AG09309 (cell line): ENCODE results near the gene ARHGAP18.

Experiments
- DNase-seq: peaks from one replicate; pipeline ENCODE4 v3.0.0-alpha.2; 2010; ENCODE audit warnings: low read depth
- H3K4me3 ChIP-seq: 2 replicates; pipeline ENCODE4 v1.5.1; 2011; ENCODE audit warnings: mild to moderate bottlenecking, low read depth, low read length, moderate library complexity; ENCODE audit not compliant: control insufficient read depth
- CTCF ChIP-seq: IDR thresholded peaks from 2 replicates; pipeline ENCODE4 v1.5.1; 2011; ENCODE audit warnings: mild to moderate bottlenecking, low read depth, low read length, inconsistent platforms; ENCODE audit not compliant: insufficient read depth, control insufficient read depth; ENCODE audit errors: missing control alignments

The ARHGAP18 gene

GRCh38 chr6:129667621-129668020 is 42.4 kb downstream of the ARHGAP18 start:
- no peak for DNase-seq
- H3K4me3 ChIP-seq, result no peak overlapping the region
- no peak for TF ChIP-seq CTCF

- TF ChIP-seq CTCF, result no peak
- no peak overlapping the region for H3K4me3 ChIP-seq
- DNase-seq, result no peak
These were observed 42.9 kb downstream of the ARHGAP18 start for GRCh38 chr6:129667034-129667433.

GRCh38 chr6:129665555-129665954 is 44.4 kb downstream of the ARHGAP18 start:
- no peak for TF ChIP-seq CTCF
- H3K4me3 ChIP-seq, result no peak overlapping the region
- no peak for DNase-seq

- TF ChIP-seq CTCF, result no peak
- no peak for DNase-seq
- no peak overlapping the region for H3K4me3 ChIP-seq
These were observed 46.4 kb downstream of the ARHGAP18 start for GRCh38 chr6:129663531-129663930.

- DNase-seq, result no peak
- TF ChIP-seq CTCF, result no peak
- no peak overlapping the region for H3K4me3 ChIP-seq
These were observed 47.0 kb downstream of the ARHGAP18 start for GRCh38 chr6:129662980-129663431.

- DNase-seq, result no peak
- no peak overlapping the region for H3K4me3 ChIP-seq
- TF ChIP-seq CTCF, result no peak
These were observed 47.6 kb downstream of the ARHGAP18 start for GRCh38 chr6:129662406-129662766.

- H3K4me3 ChIP-seq, result no peak overlapping the region
- DNase-seq, result no peak
These were observed 48.2 kb downstream of the ARHGAP18 start for GRCh38 chr6:129661536-129662405.

More at GRCh38 chr6:129661536-129662405, 48.2 kb downstream of the ARHGAP18 start:
- TF ChIP-seq CTCF, result no peak
